8988T (cell line): ENCODE measurements around the gene PTPRD.

ENCODE experiments used
- DNase-seq: peaks from one replicate; pipeline ENCODE4 v3.0.0; 2011

The PTPRD gene

DNA sequence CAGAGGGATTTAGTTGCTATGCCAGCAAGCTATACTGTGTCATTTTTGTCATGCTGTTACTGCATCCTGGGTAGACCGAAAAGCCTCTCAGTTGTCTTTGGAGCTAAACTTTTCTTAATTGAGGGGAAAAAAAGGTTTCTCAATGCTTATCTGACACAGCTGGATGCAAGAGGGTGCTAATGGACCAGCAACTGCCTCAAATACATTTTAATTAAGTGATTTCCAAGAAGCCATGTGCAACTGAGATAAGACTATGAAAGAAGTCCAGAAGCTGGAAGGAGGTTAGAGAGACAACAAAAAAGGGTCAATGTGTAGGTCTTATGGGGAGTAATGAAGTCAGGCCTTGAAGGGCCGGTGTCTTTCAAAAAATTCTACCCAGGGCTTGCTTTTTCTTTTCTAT is 2347.5 kb downstream of the PTPRD start:
- DNase-seq, result no peak
